Mesenchymal stem cell (in vitro differentiated cells and primary cell): Measurements from ENCODE around the gene SEC24A.
"Not testable (repeated sequence)": the region's sequence is repeated elsewhere in the genome, so short reads cannot be mapped to it uniquely, and the experiment has no call there.

ENCODE experiments used
- DNase-seq: peaks from one replicate; pipeline ENCODE4 v3.0.0-alpha.2; 2013
- H2AFZ ChIP-seq: one replicate; pipeline ENCODE4 v1.6.1; 2013; ENCODE audit warnings: low read depth, mild to moderate bottlenecking, control low read depth, inconsistent platforms, low read length, moderate library complexity
- H2AK5ac ChIP-seq: 2 replicates; pipeline ENCODE4 v1.6.1; 2013; ENCODE audit warnings: low read length, moderate library complexity, mild to moderate bottlenecking, inconsistent platforms; ENCODE audit not compliant: severe bottlenecking
- H2BK120ac ChIP-seq: one replicate; pipeline ENCODE4 v1.6.1; 2013; ENCODE audit warnings: low read depth, mild to moderate bottlenecking, inconsistent platforms, low read length, moderate library complexity
- H2BK12ac ChIP-seq, 2 experiments: one replicate each; pipeline ENCODE4 v1.6.1; 2013; ENCODE audit warnings: inconsistent platforms in 2 of 2, low read length in 2 of 2, mild to moderate bottlenecking in 2 of 2, moderate library complexity in 2 of 2, control low read depth in 1 of 2
- H2BK15ac ChIP-seq: one replicate; pipeline ENCODE4 v1.6.1; 2013; ENCODE audit warnings: mild to moderate bottlenecking, low read depth, inconsistent platforms; ENCODE audit not compliant: poor library complexity, severe bottlenecking
- H2BK5ac ChIP-seq: 2 replicates; pipeline ENCODE4 v1.6.1; 2013; ENCODE audit warnings: low read depth, mild to moderate bottlenecking, low read length, control low read depth, inconsistent platforms; ENCODE audit not compliant: poor library complexity, severe bottlenecking
- H3K14ac ChIP-seq, 2 experiments: one replicate each; pipeline ENCODE4 v1.6.1; 2013; ENCODE audit warnings: inconsistent platforms in 2 of 2, low read length in 2 of 2, control low read depth in 1 of 2, mild to moderate bottlenecking in 1 of 2, moderate library complexity in 1 of 2
- H3K18ac ChIP-seq, 2 experiments: one replicate each; pipeline ENCODE4 v1.6.1; 2013; ENCODE audit warnings: inconsistent platforms in 2 of 2, low read length in 2 of 2, control low read depth in 1 of 2, low read depth in 1 of 2, mild to moderate bottlenecking in 1 of 2
- H3K23ac ChIP-seq, 2 experiments: one replicate each; pipeline ENCODE4 v1.6.1; 2013; ENCODE audit warnings: inconsistent platforms in 2 of 2, low read length in 2 of 2, mild to moderate bottlenecking in 2 of 2, moderate library complexity in 2 of 2, control low read depth in 1 of 2
- H3K27ac ChIP-seq: 2 replicates; pipeline ENCODE4 v1.5.1; 2013; ENCODE audit warnings: mild to moderate bottlenecking, moderate library complexity, low read length, control low read depth, inconsistent platforms; ENCODE audit not compliant: poor library complexity, severe bottlenecking
- H3K27me3 ChIP-seq, 2 experiments: 2 replicates each; pipeline versions ENCODE4 v1.6.1 to v1.7.0; 2013; ENCODE audit warnings: low read length in 2 of 2, mild to moderate bottlenecking in 2 of 2, moderate library complexity in 2 of 2, control low read depth in 1 of 2, inconsistent platforms in 1 of 2; ENCODE audit not compliant: control insufficient read depth in 1 of 2, insufficient read depth in 1 of 2
- H3K36me3 ChIP-seq, 2 experiments: 2 replicates each; pipeline versions ENCODE4 v1.6.1 to v1.7.0; 2013; ENCODE audit warnings: low read length in 2 of 2, control low read depth in 1 of 2, inconsistent platforms in 1 of 2, low read depth in 1 of 2, mild to moderate bottlenecking in 1 of 2; ENCODE audit not compliant: insufficient read depth in 2 of 2, control insufficient read depth in 1 of 2
- H3K4ac ChIP-seq, 2 experiments: one replicate each; pipeline ENCODE4 v1.6.1; 2013; ENCODE audit warnings: inconsistent platforms in 2 of 2, low read length in 2 of 2, mild to moderate bottlenecking in 2 of 2, moderate library complexity in 2 of 2, control low read depth in 1 of 2, low read depth in 1 of 2
- H3K4me1 ChIP-seq: 2 replicates; pipeline ENCODE4 v1.6.1; 2013; ENCODE audit warnings: low read depth, low read length, control low read depth; ENCODE audit not compliant: control insufficient read depth, insufficient read depth
- H3K4me2 ChIP-seq: 2 replicates; pipeline ENCODE4 v1.6.1; 2013; ENCODE audit warnings: low read length, mild to moderate bottlenecking, inconsistent platforms; ENCODE audit not compliant: poor library complexity, severe bottlenecking
- H3K4me3 ChIP-seq, 2 experiments: 2 replicates each; pipeline versions ENCODE4 v1.5.1 to v1.7.0; 2013; ENCODE audit warnings: low read length in 2 of 2, mild to moderate bottlenecking in 2 of 2, control low read depth in 1 of 2, low read depth in 1 of 2; ENCODE audit not compliant: insufficient read depth in 1 of 2
- H3K79me1 ChIP-seq: replicated peaks from 2 replicates; pipeline ENCODE4 v1.6.1; 2013; ENCODE audit warnings: mild to moderate bottlenecking, control low read depth, low read length, inconsistent platforms; ENCODE audit not compliant: poor library complexity, severe bottlenecking
- H3K9ac ChIP-seq: 2 replicates; pipeline ENCODE4 v1.7.0; 2013; ENCODE audit warnings: mild to moderate bottlenecking, low read length, moderate library complexity
- H3K9me3 ChIP-seq: 2 replicates; pipeline ENCODE4 v1.7.0; 2013; ENCODE audit warnings: mild to moderate bottlenecking, low read length; ENCODE audit not compliant: control insufficient read depth
- H4K8ac ChIP-seq: one replicate; pipeline ENCODE4 v1.6.1; 2013; ENCODE audit warnings: inconsistent platforms, mild to moderate bottlenecking, low read length, moderate library complexity
- H4K91ac ChIP-seq: one replicate; pipeline ENCODE4 v1.6.1; 2013; ENCODE audit warnings: mild to moderate bottlenecking, low read length, inconsistent platforms
- WGBS: methylation state at CpG from one replicate; pipeline ENCODE4 v1.1.7; 2013; ENCODE audit warnings: mixed read lengths; 5-methylcytosine and 5-hydroxymethylcytosine counted together

The SEC24A gene

GRCh38 chr5:134673546-134673945 lies 25.0 kb downstream of the SEC24A start:
- not testable (repeated sequence) for H3K4ac ChIP-seq, H3K18ac ChIP-seq, H3K27me3 ChIP-seq, H3K9me3 ChIP-seq, H3K9ac ChIP-seq, H4K91ac ChIP-seq, H2BK5ac ChIP-seq, H3K4me1 ChIP-seq, H3K4me2 ChIP-seq, H3K27ac ChIP-seq, H3K14ac ChIP-seq, H3K23ac ChIP-seq, H2BK15ac ChIP-seq, H2BK120ac ChIP-seq, H3K4me3 ChIP-seq, H2AK5ac ChIP-seq, H2AFZ ChIP-seq, DNase-seq, H2BK12ac ChIP-seq, H4K8ac ChIP-seq
- H3K36me3 ChIP-seq = peaks cover 49 to 85% of the 10 kb centered on the region in 2 experiments
- H3K79me1 ChIP-seq = peaks cover 22% of the 10 kb centered on the region
- 94% methylated on average over 3 of the region's 4 CpGs for WGBS

GRCh38 chr5:134677357-134677756 lies 28.8 kb downstream of the SEC24A start:
- not testable (repeated sequence) for H3K14ac ChIP-seq, H3K4me2 ChIP-seq, H2BK12ac ChIP-seq, H3K9me3 ChIP-seq, H2BK15ac ChIP-seq, H2AFZ ChIP-seq, H2AK5ac ChIP-seq, H3K4me3 ChIP-seq, DNase-seq, H3K4me1 ChIP-seq, H3K27me3 ChIP-seq, H3K9ac ChIP-seq, H2BK5ac ChIP-seq, H4K8ac ChIP-seq, H3K27ac ChIP-seq, H4K91ac ChIP-seq, H3K23ac ChIP-seq, H3K18ac ChIP-seq, H3K4ac ChIP-seq, H2BK120ac ChIP-seq
- H3K36me3 ChIP-seq = peaks cover 51 to 92% of the 10 kb centered on the region in 2 experiments
- H3K79me1 ChIP-seq = peaks cover 21% of the 10 kb centered on the region
- WGBS = 92% methylated on average over 3 of the region's 4 CpGs

- not testable (repeated sequence) for H2BK12ac ChIP-seq, H2BK5ac ChIP-seq, H3K4me2 ChIP-seq, H3K4ac ChIP-seq, H3K27ac ChIP-seq, H2AK5ac ChIP-seq, H3K18ac ChIP-seq, H4K8ac ChIP-seq, H3K14ac ChIP-seq, H3K27me3 ChIP-seq, H3K4me1 ChIP-seq, H3K4me3 ChIP-seq, DNase-seq, H2AFZ ChIP-seq, H4K91ac ChIP-seq, H2BK120ac ChIP-seq, H3K9me3 ChIP-seq, H3K9ac ChIP-seq, H2BK15ac ChIP-seq, H3K23ac ChIP-seq
- WGBS = 99% methylated on average over 8 of the region's 8 CpGs
- Histone ChIP-seq H3K79me1 (peaks cover 10% of the 10 kb centered on the region), H3K36me3 (peaks cover 45 to 87% of the 10 kb centered on the region in 2 experiments)
Measured at GRCh38 chr5:134690144-134690543, 41.6 kb downstream of the SEC24A start.

- no peak overlapping the region for H2BK12ac ChIP-seq
- H4K8ac ChIP-seq = no peak overlapping the region
- no peak overlapping the region for H3K4ac ChIP-seq
- no peak overlapping the region for H2AFZ ChIP-seq
- H3K4me2 ChIP-seq = no peak overlapping the region
- H2BK120ac ChIP-seq = no peak overlapping the region
- no peak for DNase-seq
- H3K27ac ChIP-seq = no peak overlapping the region
- peaks cover 11% of the 10 kb centered on the region for H3K79me1 ChIP-seq
- H4K91ac ChIP-seq = no peak overlapping the region
- H3K9ac ChIP-seq = no peak overlapping the region
- H2BK5ac ChIP-seq = no peak overlapping the region
- H2AK5ac ChIP-seq = no peak overlapping the region
- no peak overlapping the region for H3K14ac ChIP-seq
- no peaks in the 10 kb centered on the region for H3K4me1 ChIP-seq
- H3K36me3 ChIP-seq = peaks cover 50 to 76% of the 10 kb centered on the region in 2 experiments
- H3K9me3 ChIP-seq = no peaks in the 10 kb centered on the region
- H3K18ac ChIP-seq = no peak overlapping the region
- no peak overlapping the region for H3K4me3 ChIP-seq
- H2BK15ac ChIP-seq = no peak overlapping the region
- no peaks in the 10 kb centered on the region for H3K27me3 ChIP-seq
- H3K23ac ChIP-seq = no peak overlapping the region
Measured at GRCh38 chr5:134692722-134693121, 44.1 kb downstream of the SEC24A start.
